Thoracic aorta (tissue), 2 donors: ENCODE measurements around the gene ACTA1. TPM values are rescaled to one million over a fixed set of nuclear protein-coding genes. Genes with fewer than 3 reads are reported as not detected.
"Not testable (repeated sequence)": the region's sequence is repeated elsewhere in the genome, so short reads cannot be mapped to it uniquely, and the experiment has no call there.

ENCODE experiments used
- ATAC-seq: fragments of 150-250 bp; one replicate; pipeline ENCODE4 v1.8.0; 2017; ENCODE audit warnings: low read depth; ENCODE audit not compliant: insufficient number of reproducible peaks, low FRiP score
- DNase-seq: peaks from one replicate; pipeline ENCODE4 v3.0.0-alpha.2; 2020; ENCODE audit warnings: low spot score
- H3K27ac ChIP-seq, 2 donors: fragments of 200-600 bp; sonication (generic); 1 replicate in 1 of 2; 2 replicates in 1 of 2; pipeline ENCODE4 v1.5.1; 2016; ENCODE audit warnings: mild to moderate bottlenecking in 2 of 2, moderate library complexity in 2 of 2
- H3K27me3 ChIP-seq: fragments of 200-600 bp; sonication (generic); replicated peaks from 2 replicates; pipeline ENCODE4 v1.6.0; 2016; ENCODE audit warnings: mild to moderate bottlenecking; ENCODE audit not compliant: insufficient read depth
- H3K36me3 ChIP-seq: fragments of 200-600 bp; sonication (generic); one replicate; pipeline ENCODE4 v1.5.1; 2016
- H3K4me1 ChIP-seq, 2 donors: fragments of 200-600 bp; sonication (generic); 1 replicate in 1 of 2; 2 replicates in 1 of 2; pipeline versions ENCODE4 v1.5.1 to v1.6.0; 2016; ENCODE audit warnings: low read depth in 2 of 2, mild to moderate bottlenecking in 1 of 2; ENCODE audit not compliant: control insufficient read depth in 1 of 2
- H3K4me3 ChIP-seq: fragments of 200-600 bp; sonication (generic); 2 replicates; pipeline ENCODE4 v1.5.1; 2016; ENCODE audit warnings: mild to moderate bottlenecking
- H3K9me3 ChIP-seq: fragments of 200-600 bp; sonication (generic); 2 replicates; pipeline ENCODE4 v1.5.1; 2016
- CTCF ChIP-seq: fragments of 200-600 bp; sonication (generic); IDR thresholded peaks from one replicate; pipeline ENCODE4 v1.5.1; 2019; ENCODE audit warnings: antibody characterized with exemption
- total RNA-seq, 2 donors: library from RNA; depleted of rRNA; stranded (reverse); fragments of >200 nt; gene quantifications; one replicate each; pipeline versions ENCODE4 v1.1.0 to v1.2.3, GENCODE V29; 2016

Gene ACTA1
- total RNA-seq, 2 donors from 2014 or later = 0.99 to 2.3 TPM

- Histone ChIP-seq H3K4me1 (peaks cover 30 to 54% of the 10 kb centered on the region in 2 donors), H3K27ac (no peak overlapping the region), H3K9me3 (no peaks in the 10 kb centered on the region), H3K27me3 (no peaks in the 10 kb centered on the region), H3K4me3 (no peak overlapping the region), H3K36me3 (no peaks in the 10 kb centered on the region)
- ATAC-seq (no peak), DNase-seq (no peak)
- TF ChIP-seq CTCF = no peak
Observed at GRCh38 chr1:229408458-229409037, 25.3 kb downstream of the ACTA1 start.

GRCh38 chr1:229407206-229408026 is 26.5 kb downstream of the ACTA1 start:
- no peak overlapping the region for H3K27ac ChIP-seq
- H3K9me3 ChIP-seq = no peaks in the 10 kb centered on the region
- no peak for ATAC-seq
- no peak for DNase-seq
- no peaks in the 10 kb centered on the region for H3K36me3 ChIP-seq
- no peaks in the 10 kb centered on the region for H3K27me3 ChIP-seq
- H3K4me1 ChIP-seq = peaks cover 30 to 54% of the 10 kb centered on the region in 2 donors
- no peak for TF ChIP-seq CTCF
- H3K4me3 ChIP-seq = peak overlapping the region; percentile 67

- TF ChIP-seq CTCF = no peak
- Histone ChIP-seq H3K27ac (no peak overlapping the region), H3K36me3 (no peaks in the 10 kb centered on the region), H3K4me3 (peak overlapping the region; percentile 67), H3K9me3 (no peaks in the 10 kb centered on the region), H3K4me1 (peaks cover 30 to 49% of the 10 kb centered on the region in 2 donors), H3K27me3 (no peaks in the 10 kb centered on the region)
- DNase-seq = no peak
- no peak for ATAC-seq
Observed at GRCh38 chr1:229406798-229407197, 27.1 kb downstream of the ACTA1 start.

- H3K9me3 ChIP-seq = no peaks in the 10 kb centered on the region
- H3K4me1 ChIP-seq = peaks cover 8 to 20% of the 10 kb centered on the region in 2 donors
- ATAC-seq (no peak), DNase-seq (no peak)
- H3K27ac ChIP-seq = no peak overlapping the region
- H3K4me3 ChIP-seq = no peak overlapping the region
- TF ChIP-seq CTCF = no peak
- H3K36me3 ChIP-seq = no peaks in the 10 kb centered on the region
- H3K27me3 ChIP-seq = no peaks in the 10 kb centered on the region
Observed at GRCh38 chr1:229403573-229403972, 30.3 kb downstream of the ACTA1 start.

GRCh38 chr1:229402993-229403392 is 30.9 kb downstream of the ACTA1 start:
- H3K4me3 ChIP-seq = no peak overlapping the region
- H3K4me1 ChIP-seq = peaks cover 8 to 14% of the 10 kb centered on the region in 2 donors
- DNase-seq (no peak), ATAC-seq (no peak)
- H3K27ac ChIP-seq = no peak overlapping the region
- no peak for TF ChIP-seq CTCF
- no peaks in the 10 kb centered on the region for H3K27me3 ChIP-seq
- H3K36me3 ChIP-seq = no peaks in the 10 kb centered on the region
- H3K9me3 ChIP-seq = no peaks in the 10 kb centered on the region

GRCh38 chr1:229402329-229402728 is 31.6 kb downstream of the ACTA1 start:
- H3K9me3 ChIP-seq, H3K36me3 ChIP-seq, DNase-seq, ATAC-seq, H3K27ac ChIP-seq, H3K4me1 ChIP-seq, H3K27me3 ChIP-seq, H3K4me3 ChIP-seq: not testable (repeated sequence)
